Frontal cortex (tissue), 4 donors: ENCODE data around the gene PMEL. TPM values are rescaled to one million over a fixed set of nuclear protein-coding genes. Genes with fewer than 3 reads are reported as not detected.
A peak's percentile ranks its signal among the peaks of the same experiment; 100 is the strongest.
"Not testable (repeated sequence)": the region's sequence is repeated elsewhere in the genome, so short reads cannot be mapped to it uniquely, and the experiment has no call there.

Experiments
- DNase-seq, 2 donors: peaks; one replicate each; pipeline ENCODE4 v3.0.0; 2012; ENCODE audit warnings: low spot score in 2 of 2
- FAIRE-seq: peaks from 2 replicates; lab custom pipeline; 2012; peaks lifted over from hg19 to GRCh38; lab: Jason Lieb, UNC
- total RNA-seq: library from RNA; depleted of rRNA; stranded (reverse); fragments of >200 nt; gene quantifications from one replicate; pipeline ENCODE4 v1.2.3, GENCODE V29; 2014
- donor health status: control.
- donor health status: control.
- donor health status: control.

The PMEL gene
- not detected for total RNA-seq

GRCh38 chr12:55965941-55966407 is at the start of gene PMEL:
Gene PMEL (minus strand): TSS chr12:55966042. CDS start chr12:55966011, 31 bp downstream.
- FAIRE-seq (no peak), DNase-seq (no peak)

DNA sequence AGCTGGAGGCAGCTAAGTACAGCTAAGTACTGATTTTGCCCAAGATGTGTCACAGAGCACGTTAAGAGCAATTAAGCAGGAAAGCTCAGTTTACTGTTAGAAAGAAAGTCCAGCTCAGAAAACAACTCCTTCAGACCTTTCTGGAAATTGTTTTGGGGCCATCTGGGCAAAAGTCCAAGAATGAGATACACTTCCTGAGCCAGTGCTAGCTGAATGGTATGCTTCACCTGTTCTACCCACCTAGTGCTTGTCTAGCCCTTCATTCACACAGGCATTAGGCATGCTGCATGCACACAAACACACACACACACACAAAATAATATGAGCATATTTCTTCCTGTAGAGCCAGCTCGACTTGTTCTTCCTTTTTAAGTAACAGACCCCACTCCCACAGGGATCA is 48.4 kb upstream of the PMEL start:
- no peak for DNase-seq
- no peak for FAIRE-seq

GRCh38 chr12:56013482-56013881 is 47.6 kb upstream of the PMEL start:
- FAIRE-seq (no peak), DNase-seq (no peak)

GRCh38 chr12:56011509-56012090 is 45.8 kb upstream of the PMEL start:
- FAIRE-seq (no peak), DNase-seq (no peak)

GRCh38 chr12:56010111-56010570 is 44.3 kb upstream of the PMEL start:
- no peak for FAIRE-seq
- no peak for DNase-seq

DNA sequence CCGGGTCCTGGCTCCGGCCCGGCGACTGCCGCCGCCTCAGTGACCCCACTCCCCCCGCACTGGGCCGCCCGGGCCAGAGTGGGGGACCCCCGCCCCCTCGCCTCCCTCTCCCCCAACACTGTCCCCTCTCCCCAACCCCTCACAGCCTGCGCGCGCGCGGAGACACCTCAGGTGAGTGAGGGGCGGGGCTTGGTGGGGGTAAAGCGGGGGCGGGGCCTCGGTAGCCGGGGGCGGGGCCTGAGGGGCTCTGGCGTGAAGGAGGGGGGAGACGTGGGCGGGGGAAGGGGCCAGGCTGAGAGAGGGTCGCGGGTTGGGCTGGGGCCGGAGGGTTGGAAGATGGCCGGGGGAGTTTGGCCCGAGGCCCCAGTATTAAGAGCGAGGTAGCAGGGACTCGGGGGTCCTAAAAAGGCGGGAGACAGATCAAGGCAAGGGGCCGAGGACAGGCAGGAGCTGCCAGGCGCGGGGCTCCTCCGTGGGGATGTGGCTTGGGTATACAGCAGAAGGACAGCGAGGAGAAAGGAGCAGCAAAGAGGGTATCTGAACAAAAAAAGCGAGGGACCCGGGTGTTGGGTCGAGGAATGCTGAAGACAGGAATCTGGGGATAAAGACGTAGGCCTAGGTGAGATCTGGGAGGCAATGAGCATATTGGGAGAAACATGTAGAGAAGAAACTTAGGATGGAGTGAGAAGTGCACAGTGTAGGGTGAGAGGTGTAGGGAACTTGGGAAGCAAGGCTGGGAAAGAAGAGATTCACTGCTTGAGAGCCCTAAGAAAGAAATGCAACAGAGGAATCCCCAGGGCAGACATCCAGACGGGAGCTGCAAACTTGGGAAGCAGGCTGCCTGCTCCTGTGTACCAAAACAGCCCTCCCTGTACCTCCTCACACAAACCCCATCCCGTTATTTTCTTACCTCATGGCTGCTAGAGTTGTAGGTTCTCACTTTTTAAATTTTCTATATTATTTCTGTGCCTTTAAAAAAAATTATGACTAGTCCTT is 42.0 kb upstream of the PMEL start:
- FAIRE-seq = no peak
- peak; percentile 68 to 80 for DNase-seq

DNA sequence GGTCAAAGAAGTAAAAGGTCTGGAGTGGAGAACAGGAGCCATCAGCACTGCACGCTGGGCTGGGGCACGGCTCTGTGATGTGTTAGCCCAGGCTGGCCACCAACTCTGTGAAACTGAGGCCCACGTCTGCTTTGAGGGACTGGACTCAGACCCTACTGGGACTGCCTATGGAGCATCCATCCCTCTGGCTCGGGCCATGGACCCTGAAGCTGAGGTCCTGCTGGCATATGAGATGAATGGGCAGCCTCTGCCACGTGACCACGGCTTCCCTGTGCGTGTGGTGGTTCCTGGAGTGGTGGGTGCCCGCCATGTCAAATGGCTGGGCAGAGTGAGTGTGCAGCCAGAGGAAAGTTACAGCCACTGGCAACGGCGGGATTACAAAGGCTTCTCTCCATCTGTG is 38.4 kb upstream of the PMEL start:
- no peak for DNase-seq
- FAIRE-seq = no peak

DNA sequence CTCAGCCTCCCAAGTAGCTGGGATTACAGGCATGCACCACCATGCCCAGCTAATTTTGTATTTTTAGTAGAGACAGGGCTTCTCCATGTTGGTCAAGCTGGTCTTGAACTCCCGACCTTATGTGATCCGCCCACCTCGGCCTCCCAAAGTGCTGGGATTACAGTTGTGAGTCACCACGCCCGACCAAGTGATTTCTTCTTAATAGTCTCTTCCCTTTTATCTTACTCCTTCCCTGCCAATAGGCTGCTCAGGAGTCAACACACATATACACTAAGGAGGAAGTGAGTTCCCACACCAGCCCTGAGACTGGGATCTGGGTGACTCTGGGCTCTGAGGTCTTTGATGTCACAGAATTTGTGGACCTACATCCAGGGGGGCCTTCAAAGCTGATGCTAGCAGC is 37.5 kb upstream of the PMEL start:
- DNase-seq, FAIRE-seq: not testable (repeated sequence)

GRCh38 chr12:56001487-56002100 is 35.8 kb upstream of the PMEL start:
- no peak for FAIRE-seq
- no peak for DNase-seq

DNA sequence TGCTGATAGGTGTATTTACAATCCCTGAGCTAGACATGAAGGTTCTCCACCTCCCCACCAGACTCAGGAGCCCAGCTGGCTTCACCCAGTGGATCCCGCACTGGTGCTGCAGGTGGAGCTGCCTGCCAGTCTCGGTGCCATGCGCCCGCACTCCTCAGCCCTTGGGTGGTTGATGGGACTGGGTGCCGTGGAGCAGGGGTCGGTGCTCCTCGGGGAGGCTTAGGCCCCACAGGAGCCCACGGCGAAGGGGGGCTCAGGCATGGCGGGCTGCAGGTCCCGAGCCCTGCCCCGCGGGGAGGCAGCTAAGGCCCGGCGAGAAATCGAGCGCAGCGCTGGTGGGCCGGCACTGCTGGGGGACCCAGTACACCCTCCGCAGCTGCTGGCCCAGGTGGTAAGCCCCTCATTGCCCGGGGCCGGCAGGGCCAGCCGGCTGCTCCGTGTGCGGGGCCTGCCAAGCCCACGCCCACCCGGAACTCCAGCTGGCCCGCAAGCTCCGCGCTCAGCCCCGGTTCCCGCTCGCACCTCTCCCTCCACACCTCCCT is 34.2 kb upstream of the PMEL start:
- FAIRE-seq, DNase-seq: not testable (repeated sequence)

DNA sequence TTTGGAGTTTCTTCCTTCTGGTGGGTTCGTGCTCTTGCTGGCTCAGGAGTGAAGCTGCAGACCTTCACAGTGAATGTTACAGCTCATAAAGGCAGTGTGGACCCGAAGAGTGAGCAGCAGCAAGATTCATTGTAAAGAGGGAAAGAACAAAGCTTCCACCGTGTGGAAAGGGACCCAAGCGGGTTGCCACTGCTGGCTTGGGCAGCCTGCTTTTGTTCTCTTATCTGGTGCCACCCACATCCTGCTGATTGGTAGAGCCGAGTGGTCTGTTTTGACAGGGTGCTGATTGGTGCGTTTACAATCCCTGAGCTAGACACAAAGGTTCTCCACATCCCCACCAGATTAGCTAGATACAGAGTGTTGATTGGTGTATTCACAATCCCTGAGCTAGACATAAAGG is 33.7 kb upstream of the PMEL start:
- FAIRE-seq, DNase-seq: not testable (repeated sequence)

DNA sequence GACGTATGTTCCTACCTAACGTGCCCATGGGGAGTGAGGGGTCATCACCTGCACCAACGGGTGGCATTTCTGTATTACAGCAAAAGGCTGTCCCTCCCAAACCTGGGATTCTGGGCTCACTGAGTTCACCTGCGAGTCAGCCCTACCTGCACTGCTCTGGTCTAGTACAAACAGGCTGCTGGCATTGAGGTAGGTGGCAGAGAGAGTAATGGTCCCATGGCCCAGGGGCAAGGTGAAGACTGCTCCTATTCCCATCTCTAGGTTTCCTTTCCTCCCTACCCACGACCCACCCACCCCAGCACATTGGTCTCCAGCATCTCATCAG is 31.7 kb upstream of the PMEL start:
- DNase-seq (no peak), FAIRE-seq (no peak)

DNA sequence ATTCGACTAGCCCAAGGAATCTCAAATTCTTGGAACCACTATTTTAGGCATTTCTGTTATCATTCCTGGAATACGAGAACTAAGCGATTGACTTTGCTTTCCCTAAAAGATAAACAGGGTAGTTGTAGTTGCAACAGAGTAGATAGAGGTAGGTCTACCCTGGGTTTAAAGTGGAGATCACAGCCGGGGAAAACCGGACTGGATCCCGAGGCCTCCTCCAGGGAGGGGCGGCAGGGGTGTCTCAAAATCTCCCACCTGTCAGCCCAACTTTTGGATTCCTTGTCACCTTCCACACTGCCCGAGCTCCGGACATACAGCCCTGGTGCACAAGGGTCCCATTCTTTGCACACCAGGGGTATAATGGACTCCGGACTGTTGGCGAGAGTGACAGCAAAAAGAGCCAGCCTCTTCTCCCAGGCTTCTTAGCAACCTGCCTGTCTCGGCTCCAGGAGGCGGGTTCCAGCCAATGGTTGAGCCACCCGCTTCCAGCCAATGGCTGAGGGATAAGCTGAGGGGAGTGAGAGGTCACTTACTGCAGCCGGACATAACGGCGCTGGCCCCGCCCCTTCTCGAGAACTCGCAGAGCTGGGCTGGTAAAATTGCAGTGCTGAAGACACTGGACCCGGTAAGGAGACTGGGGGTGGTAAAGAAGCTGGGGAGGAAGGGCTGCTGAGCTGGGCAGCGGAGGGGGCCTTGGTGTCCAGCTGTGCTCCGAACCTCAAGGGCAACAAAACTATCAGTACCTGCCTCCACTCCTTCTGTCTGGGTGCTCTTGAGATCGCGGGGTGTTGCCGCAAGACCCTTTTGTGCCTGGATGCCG is 31.1 kb upstream of the PMEL start, which contains the start of gene SUOX:
TSS of gene SUOX (plus strand) at position 562 of the 820 bp plus-strand sequence. CDS start 4,946 bp downstream, outside the sequence.
- FAIRE-seq (peak; percentile 40), DNase-seq (peak; percentile 91 to 98)

GRCh38 chr12:55996201-55996714 is 30.4 kb upstream of the PMEL start:
- FAIRE-seq = no peak
- peak in 1 of 2 donors; percentile 56 for DNase-seq

- FAIRE-seq (no peak), DNase-seq (no peak)
Observed at GRCh38 chr12:55995366-55995765, 29.5 kb upstream of the PMEL start.

GRCh38 chr12:55993230-55993853 is 27.5 kb upstream of the PMEL start:
- FAIRE-seq (no peak), DNase-seq (no peak)

DNA sequence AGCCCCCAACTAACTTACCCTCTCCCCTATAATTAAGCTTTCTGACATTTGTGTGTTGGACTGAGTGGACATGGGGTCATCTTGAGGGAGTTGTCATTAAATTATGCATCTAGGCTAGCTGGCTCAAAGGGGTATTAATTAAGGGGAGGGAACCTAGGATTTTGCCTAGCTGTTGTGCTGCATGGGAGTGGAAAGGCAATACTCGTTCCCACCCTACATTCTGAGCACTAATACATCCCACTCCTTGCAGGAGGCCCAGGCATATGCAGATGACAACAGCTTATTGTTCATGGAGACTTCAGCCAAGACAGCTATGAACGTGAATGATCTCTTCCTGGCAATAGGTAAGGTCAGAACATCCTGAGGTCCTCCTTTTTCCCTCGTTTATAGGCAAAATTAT is 25.3 kb upstream of the PMEL start:
- DNase-seq = no peak
- no peak for FAIRE-seq

DNA sequence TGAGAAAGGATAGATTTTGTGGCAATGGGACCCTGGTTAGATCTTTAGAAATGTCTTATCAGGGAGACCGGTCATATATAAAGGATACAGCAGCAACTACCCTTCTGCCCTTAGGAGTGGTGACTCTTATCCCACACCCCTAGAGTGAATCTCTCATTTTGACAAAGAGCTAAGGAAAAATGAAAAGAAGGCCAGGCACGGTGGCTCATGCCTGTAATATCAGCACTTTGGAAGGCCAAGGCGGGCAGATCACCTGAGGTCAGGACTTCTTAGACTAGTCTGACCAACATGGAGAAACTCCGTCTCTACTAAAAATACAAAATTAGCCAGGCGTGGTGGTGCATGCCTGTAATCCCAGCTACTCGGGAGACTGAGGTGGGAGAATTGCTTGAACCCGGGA is 20.1 kb upstream of the PMEL start:
- not testable (repeated sequence) for FAIRE-seq

GRCh38 chr12:55985341-55985740 is 19.5 kb upstream of the PMEL start:
- DNase-seq (no peak), FAIRE-seq (no peak)

More for the DNA sequence above, 20.1 kb upstream of the PMEL start:
- not testable (repeated sequence) for DNase-seq
